GM19193 (cell line): ENCODE results near the gene TDRD12.

ENCODE experiments used
- POLR2A ChIP-seq: IDR thresholded peaks from 4 replicates; pipeline ENCODE4 v1.6.1; 2011; ENCODE audit not compliant: insufficient read depth, insufficient read length; ENCODE audit errors: extremely low read depth

TDRD12 gene

DNA sequence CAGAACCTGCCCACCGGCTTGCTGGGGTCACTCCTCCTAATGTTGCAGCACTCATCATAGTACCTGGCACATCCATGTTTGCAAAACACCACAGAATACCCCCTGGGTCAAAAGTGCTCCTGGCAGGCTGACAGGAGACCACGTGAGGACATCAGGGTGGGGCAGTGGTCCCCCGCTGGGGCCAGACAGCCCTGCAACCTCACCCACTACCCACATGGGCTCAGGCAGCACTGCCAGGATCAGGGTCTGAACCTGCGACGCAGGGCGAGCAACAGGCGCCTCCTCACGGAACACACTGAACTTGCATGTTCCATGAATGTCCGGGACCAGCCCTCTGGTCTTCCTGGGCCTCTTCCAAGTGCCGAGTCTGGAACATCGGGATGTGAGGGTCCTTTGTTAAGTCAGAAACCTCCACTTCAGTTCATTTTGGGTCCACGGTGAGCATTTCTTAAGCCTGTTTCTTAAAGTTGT, 151.4 kb downstream of the TDRD12 start:
- TF ChIP-seq POLR2A, result no peak

DNA sequence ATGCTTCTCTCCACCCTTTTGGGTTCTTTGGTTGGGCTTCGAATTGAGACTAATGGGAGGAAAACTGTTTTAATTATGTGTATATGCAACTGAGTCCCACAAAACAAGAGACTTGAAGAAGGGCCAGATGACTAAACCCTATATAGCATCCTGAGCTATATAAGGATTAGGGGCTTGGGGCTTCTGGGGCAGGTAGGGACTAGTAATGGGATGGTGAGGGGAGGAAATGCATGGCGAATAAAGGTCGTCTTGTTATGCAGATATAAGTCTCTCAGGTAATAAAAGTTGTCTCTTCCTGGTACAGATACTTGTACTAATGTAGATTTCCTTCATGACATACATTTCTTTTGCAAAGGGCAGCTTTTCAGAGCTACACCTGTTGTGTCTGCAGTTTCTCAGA, 152.8 kb downstream of the TDRD12 start:
- TF ChIP-seq POLR2A, result no peak

- TF ChIP-seq POLR2A, result no peak
Observed at GRCh38 chr19:32873247-32873959, 153.8 kb downstream of the TDRD12 start.

- TF ChIP-seq POLR2A, result no peak
Observed at GRCh38 chr19:32874605-32875004, 155.0 kb downstream of the TDRD12 start.

DNA sequence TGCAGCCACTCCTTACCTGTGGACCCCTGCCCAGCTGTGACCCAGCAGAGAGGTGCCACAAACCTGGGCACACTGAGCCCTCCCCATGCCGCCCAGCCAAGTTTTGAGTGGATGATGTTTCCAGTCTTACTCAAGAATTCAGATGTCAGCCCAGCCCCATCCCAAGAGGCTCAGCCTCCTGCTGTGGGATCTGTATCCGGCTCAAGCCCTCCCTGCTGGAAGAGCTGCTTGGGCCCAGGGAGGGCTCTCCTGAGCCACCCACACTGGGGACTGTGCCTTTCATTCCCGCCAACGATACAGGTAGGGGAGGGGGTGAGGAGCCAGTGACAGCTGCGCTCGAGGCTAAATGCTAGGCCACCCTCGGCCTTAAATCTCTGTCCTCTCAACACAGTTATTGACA, 155.9 kb downstream of the TDRD12 start:
- TF ChIP-seq POLR2A, result no peak

- no peak for TF ChIP-seq POLR2A
Observed at GRCh38 chr19:32876236-32876918, 156.8 kb downstream of the TDRD12 start.

DNA sequence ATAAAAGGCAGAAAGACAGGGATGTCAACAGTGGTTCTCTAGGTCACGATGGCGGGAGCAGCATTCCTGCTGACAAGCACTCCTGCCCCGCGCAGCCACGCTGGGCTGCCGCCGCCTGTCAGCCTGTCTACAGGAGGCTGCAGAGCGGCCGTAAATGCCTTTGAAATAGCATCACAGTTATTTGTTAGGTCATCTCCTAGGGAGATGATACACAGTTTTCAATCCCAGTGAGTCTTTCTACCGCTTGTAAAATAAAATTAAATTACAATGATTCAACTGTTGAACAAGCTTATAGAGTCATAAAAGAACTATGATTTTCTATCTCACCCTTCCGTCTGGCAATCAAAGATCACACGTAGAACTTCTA, 157.3 kb downstream of the TDRD12 start:
- TF ChIP-seq POLR2A, result no peak
